HG03103 (cell line): ENCODE measurements around the gene TOM1L2.

Experiments used
- ATAC-seq: cut with Tn5 transposase; IDR thresholded peaks from one replicate; pipeline ENCODE4 v1.9.1; 2021; ENCODE audit warnings: low read depth; ENCODE audit not compliant: unreplicated experiment

Gene TOM1L2

DNA sequence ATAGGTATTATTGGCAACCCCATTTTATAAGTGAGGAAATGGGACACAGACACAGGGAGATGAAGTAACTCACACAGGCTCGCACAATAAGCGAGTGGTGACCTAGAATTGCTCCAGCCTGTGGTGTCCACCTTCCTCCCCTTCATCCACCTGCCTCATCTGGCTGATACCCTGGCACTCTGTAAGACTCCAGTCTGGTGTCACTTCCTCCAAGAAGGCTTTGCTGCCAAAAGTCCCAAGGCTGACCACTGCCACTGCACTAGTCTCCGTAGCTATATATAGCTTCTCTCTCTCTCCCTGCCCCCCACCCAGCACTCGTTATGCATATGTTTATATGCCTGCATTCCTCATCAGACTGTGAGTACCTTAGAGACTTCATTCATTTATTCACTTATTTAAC, 69.3 kb downstream of the TOM1L2 start:
- ATAC-seq = no peak

DNA sequence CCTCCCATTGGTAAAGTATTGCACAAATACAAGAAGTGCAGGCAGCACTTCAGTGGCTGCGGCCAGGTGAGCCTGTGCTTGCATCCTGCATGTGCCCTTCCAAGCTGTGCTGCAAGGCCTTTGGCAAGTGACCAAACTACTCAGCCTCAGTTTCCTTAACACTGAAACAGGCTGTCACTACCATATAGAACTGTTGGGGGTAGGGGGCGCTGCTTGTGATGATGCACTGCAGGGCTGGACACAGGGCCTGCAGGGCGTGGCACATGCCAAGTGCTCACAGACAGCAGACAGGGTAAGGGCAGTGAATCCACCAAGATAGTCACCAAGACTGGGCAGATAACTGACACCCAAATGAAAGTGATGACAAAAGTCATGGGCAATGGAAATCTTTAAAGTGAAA, 69.8 kb downstream of the TOM1L2 start:
- ATAC-seq = no peak

DNA sequence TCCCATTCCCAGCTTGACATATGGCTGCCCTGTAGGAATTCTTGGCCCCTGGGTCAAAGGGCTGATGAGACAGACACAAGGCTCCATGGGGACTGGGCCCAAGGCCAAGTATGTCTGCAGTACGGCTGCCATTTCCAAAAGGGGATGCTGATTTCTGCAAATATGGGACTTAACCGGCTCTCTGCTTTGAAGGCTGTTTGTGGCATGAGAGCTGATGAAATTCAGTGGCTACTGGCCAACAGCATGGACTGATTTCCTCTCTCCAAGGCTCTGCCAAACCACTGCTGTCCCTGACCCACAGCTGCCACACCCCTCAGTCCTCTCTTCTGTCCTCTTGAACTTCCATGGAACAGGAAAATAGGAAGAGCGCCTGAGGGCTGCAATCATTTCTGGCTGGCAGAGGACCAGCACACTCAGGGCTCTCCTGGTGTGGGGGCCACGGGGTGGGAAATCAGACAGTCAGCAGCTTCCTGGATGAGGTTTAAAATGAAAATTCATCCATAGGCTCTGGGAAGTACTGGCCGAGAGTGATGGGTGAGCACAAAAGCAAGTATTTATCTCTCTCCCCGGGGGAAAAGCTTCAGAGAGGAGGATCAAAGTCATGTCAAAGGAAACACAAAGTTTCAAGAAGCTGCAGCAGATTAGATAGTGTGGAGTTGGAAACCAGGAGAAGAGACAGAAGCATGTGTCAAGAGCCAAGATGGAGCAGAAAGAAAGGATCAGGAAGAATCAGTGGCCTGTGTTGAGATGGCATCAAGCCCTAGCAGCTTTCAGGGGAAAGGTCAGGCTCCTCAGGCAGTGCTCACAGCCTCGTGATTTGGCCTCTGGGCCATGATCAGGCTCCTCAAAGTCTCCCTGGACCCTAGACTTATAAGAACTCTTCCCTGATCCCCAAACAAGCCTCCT, 71.3 kb downstream of the TOM1L2 start:
- ATAC-seq = no peak

DNA sequence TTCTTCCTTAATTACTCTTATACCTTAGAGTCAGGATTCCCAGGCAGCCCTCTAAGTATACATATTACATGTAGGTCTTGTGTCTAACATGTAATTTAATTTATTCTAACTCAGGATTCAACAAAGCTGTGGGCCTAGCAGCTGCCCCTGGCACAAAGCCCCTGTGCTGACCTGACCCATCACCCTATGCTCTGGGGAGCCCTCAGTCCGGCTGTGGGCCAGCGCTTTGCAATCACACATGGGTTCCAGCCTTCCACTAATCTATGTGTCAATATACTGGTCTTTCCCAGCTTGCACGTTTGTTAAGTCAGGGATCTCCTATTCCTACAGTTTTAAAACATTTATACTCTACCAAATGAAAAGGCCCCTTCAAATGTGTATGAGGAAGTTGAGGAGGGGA, 72.7 kb downstream of the TOM1L2 start:
- no peak for ATAC-seq

DNA sequence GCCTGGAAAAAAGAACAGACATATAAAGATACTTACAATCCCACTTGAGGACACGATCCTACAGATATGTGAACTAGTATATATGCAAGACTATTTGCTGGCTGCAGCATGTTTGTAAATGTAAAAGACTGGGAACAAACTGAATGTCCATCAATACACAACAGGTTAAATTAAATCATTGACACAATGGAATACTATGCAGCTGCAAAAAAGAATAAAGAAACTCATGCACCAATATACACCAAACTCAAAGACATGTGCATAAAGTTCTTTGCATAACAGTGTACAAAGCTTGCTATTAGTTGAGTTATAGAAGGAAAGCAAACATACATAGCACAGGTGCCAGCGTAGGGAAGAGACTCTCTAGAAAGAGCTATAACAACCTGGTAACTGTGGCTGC, 73.5 kb downstream of the TOM1L2 start:
- ATAC-seq = no peak

DNA sequence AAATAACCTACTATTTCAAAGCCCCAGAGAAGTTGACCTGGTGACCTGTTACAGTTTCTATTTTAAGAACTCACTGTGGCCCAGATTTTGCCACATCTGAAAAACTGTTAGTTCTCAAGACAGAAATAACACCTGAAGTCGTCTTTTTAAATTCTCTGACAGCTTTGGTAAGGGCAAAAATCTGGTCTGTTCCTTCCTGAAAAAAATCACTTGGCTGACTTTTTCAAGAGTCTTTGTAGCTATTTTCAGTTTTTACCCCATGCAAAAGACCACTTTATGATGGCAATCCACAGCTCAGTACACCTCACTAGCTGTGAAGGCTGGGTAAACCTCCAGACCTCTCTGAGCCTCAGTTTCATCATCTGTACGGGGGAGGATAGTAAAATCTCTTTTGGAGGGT, 74.8 kb downstream of the TOM1L2 start:
- ATAC-seq = no peak

DNA sequence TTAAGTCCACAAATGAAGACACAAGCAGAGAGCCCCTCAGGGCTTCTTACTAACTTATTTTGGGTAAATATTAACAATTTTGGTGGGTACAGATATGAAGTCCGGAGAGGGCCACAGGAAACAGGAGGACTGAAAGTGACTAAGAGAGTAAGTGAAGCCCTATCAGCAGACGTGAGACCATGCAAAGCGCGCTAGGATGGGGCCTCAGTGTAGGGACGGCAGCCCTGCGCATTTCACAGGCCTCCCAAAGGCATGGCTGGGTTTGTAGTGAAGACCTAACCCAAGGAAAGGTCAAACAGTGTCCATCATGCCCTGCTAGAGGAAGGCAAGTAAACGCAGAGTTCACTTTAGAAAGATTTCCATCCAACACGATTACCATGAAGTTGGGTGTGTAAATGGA, 75.5 kb downstream of the TOM1L2 start:
- ATAC-seq = no peak

DNA sequence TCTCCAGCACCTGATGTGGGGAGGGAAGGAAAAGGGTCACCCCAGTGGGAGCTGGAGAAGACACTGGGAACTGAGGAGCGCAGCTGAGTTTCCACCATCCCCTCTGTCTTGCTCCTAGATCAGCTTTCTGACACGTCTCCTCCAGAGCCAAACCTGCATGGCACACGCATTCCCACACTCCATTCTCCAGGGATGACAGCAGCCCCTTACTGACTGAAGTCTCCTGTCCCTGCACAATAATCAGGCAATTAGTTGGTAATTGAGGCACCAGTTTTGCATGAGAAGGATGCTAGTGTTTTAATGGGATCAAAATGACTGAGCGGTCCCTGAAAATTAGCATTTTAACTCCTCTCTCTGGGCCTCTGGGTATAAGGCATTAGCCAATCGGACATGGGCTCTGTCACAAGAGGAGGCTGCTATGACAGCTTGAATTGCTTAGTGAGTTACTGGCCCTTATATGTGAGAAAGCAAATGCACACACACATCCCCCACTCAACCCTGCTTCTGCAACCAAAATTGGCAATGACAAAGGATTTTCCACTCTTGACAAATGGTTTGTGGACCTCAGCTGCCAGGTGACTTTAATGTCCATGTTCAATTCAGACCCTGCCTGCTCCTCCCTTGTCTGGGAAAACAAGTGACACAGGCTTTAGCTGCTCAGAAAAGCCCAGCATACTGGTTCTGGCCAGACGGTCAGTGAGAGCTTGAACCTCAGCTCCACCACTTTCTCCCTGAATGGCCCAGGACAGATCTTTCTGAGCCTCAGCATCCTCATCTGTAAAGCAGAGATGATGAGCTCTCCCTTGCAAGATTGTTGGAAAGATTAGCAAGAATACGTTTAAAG, 78.2 kb downstream of the TOM1L2 start:
- no peak for ATAC-seq

DNA sequence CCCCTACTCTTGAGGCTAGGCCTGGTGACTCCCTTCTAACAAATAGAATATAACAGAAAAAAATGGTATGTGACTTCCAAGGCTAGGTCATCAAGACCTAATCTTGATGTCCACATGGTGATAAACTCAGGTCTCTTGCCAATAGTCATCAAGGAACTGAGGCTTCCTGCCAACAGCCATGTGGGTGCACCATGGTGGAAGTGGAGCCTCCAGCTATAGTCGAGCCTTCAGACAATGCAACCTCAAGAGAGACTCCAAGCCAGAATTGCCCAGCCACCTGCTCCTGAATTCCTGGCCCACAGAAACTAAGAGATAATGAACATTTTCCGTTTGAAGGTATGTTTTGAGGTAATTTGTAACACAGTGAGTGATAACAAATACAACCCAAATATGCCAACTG, 79.5 kb downstream of the TOM1L2 start:
- no peak for ATAC-seq

DNA sequence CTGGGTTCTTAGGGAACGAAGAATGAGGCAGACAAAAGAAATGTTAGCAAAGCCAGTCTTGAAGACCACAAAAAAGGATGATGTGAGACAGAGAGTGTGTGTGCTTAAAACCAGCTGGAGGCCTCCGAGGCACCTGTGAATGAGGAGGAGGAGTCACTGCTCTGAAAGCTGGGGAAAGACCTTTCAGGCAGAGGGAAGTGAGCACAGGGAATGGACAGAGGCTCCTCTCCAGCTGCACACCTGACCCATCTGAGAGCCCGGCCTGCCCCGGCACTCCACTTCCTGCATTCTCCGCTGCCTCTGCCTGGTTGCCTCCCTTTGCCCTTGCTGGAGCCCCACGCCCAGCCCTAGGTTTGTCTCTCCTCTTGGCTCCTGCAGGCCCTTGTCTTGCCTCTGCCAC, 80.2 kb downstream of the TOM1L2 start:
- ATAC-seq = no peak

DNA sequence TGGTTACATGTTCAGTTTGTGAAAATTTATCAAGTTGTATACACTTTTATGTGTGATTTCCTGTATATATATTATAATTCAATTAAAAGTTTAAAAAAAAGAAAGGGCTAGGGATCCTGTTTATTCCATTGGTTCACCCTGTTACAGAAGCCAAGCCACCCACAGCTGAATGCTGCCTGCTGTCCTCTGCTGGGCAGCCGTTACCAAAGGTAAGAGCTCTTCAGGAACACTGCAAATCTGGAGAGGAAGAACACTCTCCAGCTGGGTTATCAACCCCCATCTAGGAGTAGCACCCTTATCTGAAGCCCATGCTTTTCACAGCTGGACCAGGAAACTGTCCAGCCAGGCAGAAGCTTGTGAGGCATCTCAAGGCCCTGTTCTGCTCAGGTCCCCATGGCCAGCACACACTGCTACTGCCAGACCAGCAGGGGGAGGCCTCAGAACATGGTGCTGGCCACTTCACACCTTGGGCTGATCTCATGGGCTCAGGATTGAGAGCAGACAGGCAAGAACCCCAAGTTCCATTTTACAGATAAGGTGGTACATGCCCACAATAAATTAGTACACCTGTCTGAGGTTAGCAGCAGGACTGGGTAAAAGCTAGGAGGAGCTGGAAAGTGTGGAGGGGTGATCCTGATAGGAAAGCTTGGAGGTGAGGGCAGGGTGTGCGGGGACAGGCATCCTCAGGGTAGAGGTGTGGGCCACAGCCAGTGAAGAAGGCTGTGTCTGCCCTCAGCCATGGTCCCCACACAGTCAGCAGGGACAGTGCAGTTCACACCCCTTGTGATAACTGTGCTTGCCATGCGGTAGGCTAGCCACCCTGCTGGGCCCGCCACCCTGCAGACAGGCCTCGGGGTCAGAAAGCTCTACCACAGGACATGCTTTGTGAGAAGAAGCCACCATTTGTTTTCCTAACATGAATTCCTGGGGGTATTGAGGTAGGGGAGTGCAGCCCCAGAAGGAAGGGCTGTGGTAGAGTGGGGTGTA, 81.1 kb downstream of the TOM1L2 start:
- no peak for ATAC-seq

DNA sequence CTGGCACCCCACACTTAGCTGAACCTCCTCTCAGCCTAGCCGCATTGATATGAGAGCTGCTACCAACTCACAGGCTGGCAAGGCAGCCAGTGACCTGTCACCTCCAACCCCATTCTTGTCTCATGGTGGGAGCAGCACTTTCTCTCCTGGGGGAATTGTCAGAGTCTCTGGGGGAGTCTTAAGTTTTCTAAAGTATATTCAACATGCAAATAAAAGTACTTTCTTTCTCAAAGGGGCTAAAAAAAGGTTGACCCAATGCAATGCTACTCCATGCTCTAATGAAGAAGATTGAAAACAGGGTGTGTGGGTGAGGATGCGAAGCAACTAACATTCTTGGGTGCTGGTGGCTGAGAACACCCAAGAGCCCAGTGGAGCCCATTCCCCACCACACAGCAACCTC, 82.3 kb downstream of the TOM1L2 start:
- ATAC-seq = no peak

DNA sequence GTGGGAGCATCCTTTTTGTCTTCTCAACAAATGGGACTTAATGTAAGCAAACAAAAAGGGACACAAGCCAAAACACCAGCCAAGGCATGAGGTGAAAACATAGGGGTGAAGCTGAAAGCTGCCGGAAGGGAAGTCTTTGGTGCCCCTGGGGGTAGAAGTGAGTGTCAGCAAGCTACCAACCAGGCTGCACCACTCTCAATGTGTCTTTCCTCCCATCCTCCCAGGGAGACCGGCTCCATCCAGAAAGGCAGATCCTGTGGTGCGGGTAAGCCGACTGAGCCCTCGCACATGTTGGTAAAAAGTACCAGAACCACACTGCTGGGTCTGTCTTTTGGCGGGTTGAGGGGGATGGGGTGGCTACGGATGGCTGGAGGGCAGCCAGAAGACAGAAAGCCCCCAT, 83.4 kb downstream of the TOM1L2 start:
- no peak for ATAC-seq

DNA sequence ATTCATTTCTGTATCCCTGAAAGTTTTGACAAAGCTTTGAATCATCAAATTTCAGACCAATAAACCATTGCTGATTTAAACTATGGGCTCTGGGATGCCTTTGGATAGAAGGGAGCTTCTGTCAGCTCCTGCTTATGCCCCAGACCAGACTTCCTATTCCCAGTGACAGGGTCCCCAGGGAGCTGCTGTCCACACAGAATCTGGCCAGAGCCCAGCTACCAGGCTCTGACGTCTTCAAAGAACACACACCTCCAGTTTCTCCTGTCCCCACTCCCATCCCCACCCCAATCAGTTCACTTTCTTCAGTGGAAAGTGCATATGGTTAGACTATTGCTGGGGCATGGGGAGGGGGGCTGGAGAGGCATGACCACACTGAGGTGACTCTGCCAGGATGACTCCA, 83.8 kb downstream of the TOM1L2 start:
- no peak for ATAC-seq

DNA sequence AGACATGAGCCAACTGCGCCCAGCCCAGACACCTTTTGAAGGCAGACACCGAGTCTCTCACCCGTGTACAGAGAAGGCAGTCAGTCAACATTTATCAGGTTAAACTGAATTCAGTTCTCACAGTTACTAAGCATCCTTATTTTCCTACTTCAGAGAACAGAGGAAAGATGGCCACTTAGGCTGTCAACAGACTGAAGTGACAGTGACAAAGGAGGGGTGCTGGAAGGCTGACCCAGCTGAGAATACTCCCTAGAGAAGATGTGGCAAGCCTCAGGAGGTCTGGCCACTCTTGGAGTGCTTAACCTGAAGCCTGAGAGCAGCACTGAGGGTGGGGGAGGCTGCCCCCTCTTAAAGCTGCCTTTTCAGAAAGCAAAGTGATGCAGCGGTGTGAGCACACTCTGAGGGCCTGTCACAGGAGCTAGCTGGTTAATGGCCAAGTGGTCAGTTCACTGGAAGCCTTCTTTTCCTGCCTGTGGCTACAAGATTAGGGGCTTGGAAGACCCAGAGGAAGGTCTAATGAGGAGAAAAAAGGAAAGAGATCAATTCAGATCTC, 84.4 kb downstream of the TOM1L2 start:
- no peak for ATAC-seq

DNA sequence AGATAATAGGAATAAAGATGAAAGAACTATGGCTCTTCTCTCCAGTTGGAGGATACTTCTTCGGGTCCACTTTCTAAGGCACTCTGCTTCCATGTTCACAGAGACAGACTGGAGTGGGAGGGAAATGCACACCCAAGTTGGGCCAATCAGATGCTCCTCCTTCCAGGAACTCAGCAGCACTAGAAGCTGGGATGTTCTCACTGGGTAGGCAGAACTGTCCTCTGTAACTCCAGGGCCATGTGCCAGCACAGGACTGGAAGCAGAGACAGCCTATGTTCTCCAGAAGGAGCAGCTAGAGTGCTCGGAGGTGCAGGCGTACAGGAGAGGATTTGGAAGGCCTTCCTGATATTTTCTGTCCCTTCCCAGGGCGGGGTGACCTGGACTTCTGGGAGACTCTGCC, 85.5 kb downstream of the TOM1L2 start:
- ATAC-seq = no peak

DNA sequence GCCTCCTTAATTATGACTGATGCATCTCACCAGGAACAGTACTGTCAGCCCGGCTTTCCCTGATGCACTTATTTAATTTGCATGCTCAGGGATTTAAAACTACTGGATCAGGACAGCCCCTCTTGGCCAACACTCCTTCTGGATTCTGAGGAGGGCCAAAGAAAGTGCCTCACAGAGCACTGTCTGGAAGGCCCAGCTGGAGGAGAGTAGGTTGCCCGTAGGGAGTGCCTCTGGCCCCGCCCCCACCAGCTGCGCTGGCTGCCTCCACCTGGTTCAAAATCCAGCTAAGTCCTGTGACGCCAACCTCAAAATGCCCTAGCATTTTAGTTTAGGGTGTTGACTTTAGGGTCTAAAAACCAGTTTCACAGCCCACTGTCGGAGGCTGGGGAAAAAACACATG, 86.0 kb downstream of the TOM1L2 start:
- no peak for ATAC-seq

DNA sequence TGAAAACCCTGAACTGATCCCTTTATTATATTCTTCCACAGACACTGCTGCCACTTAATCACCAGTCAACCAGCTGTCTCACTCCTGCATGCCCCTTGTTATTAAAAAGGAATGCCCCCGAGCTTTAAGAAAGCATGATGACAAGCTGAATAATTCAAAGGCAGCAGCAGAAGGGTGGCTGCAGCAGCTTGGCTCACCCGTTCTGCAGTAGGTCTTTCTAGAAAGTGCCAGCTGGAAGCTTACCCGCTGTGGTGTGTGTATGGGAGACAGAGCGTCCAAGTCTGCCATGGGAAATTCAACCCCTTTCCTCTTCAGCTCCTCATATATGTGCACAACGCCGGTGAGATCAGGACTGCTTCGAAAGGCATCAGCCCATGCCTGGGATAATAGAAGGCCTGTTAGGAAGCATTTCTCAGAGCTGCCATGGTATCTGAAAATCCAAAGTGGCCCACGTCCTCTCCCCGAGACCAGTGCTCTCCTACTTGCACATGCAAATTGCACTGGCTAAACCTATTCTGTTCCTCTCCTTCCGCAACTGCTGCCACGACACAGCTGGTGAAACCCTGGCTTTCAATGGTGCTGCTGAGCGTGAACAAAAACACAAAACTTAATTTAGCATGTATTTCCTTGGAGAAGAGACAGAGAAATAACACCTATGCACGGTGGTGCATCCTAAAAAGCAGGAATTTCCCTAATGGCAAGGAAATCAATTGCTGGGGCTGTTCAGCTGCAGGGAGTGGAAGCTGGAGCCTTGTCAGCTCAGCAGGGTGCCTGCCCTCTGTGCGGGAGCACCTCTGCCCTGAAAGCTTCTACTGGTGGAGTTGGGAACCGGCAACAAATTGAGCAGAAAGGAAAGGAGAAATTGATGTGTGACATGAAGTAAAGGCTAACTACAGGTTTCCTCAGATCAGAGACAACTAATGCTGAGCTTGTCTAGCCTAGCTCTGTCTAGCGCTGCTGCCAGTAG, 87.5 kb downstream of the TOM1L2 start:
- ATAC-seq = no peak

DNA sequence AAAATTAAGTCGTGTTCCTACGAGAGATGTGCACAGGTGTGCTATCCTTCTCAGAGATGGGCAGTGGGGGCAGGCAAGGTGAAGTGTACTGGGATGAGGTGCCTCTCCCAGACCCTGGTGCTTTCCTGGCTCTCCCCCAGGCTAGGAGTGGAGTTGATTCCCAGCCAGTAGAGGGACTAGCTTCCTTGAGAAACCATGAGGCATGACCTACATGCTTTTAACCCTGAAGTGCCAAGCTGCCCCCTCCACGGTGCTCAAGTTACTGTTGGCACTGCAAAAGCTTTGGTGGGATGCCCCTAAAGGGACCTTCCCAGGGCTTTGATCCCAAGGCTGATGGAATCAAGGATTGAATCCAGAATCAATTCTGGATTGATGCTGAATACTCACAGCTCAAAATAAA, 88.4 kb downstream of the TOM1L2 start:
- no peak for ATAC-seq
